Erythroblast (primary cell): ENCODE measurements around the gene SMARCAL1.

Source experiments
- DNase-seq, 2 experiments: peaks; one replicate each; lab custom pipeline; 2025; lab: John Stamatoyannopoulos, UW
- GATA1 ChIP-seq: IDR thresholded peaks from 2 replicates; pipeline ENCODE4 v1.6.1; 2011; ENCODE audit warnings: low read depth, mild to moderate bottlenecking, control low read depth, low read length, moderate library complexity
- POLR2A ChIP-seq: IDR thresholded peaks from 2 replicates; pipeline ENCODE4 v1.6.1; 2011; ENCODE audit warnings: mild to moderate bottlenecking, low read length

Gene SMARCAL1

DNA sequence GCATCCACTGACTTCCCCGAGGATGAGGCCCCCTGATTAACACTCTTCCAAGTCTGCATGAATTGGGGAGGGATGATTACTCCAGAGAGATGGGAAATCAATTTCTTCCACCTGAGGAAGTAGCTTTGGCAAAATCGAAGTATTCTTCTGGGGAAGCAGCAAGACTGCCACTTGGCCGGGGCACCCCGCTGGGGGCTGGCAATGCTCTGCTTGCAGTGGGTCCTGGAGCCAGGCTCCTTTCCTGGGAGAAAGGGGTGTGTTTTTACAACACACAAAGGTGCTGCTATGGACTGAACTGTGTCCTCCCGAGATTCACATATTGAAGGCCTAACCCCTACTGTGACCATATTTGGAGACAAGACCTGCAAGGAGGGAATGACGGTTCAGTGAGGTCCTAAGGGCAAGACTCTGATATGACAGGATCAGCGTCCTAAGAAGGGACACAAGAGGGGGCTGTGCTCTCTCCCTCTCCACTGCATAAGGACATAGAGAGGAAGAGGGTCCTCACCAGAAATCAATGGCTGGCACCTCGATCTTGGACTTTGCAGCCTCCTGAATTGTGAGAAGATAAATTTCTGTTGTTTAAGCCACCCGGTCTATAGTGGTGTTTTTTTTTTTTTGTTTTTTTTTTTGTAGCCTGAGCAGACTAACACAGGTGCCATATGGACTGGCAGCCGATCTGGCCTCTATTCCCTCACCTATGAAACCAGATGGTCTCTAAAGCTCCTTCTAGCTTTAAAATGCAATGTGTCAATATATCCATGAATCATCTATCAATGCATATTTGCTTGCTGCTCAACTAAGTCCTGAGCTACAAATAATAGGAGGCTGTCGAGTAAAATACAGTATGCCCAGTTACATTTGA lies 3.6 kb upstream of the SMARCAL1 start:
- peak in 1 of 2 experiments; percentile 4 for DNase-seq
- TF ChIP-seq POLR2A, result no peak
- TF ChIP-seq GATA1, result no peak

DNA sequence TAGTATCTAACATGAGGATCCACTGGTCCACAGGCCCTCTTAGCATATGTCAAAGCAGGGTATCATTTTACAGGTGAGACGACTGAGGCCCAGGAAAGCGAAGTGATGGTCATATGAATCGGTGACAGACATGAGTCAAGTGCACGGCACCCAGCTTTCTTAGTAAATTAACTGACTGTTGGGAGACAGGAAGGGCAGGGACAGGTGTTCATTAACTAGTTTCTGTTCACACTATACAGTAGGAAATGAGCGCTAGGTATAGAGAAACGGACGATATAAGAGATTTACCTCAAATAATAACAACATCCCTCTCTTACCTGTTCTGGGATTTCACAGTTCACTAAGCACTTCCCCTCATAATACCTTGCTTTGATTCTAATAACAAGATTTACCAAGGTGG lies 1.7 kb upstream of the SMARCAL1 start:
- DNase-seq, result no peak
- TF ChIP-seq POLR2A, result no peak
- no peak for TF ChIP-seq GATA1

DNA sequence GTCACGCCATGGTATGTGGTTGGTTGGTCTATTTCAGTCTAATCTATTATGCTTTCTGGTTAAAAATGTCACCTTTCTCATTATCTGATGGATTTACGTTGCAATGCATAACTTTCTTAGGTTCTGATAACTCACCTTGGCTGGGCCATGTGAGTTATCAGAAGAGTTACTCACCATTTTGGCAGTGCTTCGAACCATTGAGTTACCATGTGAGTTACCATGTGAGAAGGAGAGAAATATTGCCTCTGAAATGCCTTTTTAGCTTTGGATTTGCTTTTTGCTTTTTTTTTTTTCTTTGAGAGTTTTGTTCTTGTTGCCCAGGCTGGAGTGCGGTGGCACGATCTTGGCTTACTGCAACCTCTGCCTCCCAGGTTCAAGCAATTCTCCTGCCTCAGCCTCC lies 1.6 kb downstream of the SMARCAL1 start:
- TF ChIP-seq GATA1 (no peak), POLR2A (no peak)
- peak in 1 of 2 experiments; percentile 28 for DNase-seq

DNA sequence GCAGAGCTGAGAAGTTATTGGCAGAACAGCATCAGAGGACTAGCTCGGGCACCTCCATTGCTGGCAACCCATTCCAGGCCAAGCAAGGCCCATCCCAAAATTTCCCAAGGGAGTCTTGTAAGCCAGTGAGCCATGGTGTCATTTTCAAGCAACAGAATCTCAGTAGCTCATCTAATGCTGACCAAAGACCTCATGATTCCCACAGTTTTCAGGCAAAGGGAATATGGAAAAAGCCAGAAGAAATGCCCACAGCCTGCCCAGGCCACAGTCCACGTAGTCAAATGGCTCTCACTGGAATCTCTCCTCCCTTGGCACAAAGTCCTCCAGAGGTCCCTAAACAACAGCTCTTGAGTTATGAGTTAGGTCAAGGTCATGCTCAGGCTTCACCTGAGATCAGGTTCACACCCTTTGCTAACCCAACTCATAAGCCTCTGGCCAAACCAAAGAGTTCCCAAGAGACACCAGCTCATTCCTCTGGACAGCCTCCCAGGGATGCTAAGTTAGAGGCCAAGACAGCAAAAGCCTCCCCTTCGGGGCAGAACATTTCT lies 2.6 kb downstream of the SMARCAL1 start:
- no peak for DNase-seq
- TF ChIP-seq POLR2A, result no peak
- TF ChIP-seq GATA1, result no peak

DNA sequence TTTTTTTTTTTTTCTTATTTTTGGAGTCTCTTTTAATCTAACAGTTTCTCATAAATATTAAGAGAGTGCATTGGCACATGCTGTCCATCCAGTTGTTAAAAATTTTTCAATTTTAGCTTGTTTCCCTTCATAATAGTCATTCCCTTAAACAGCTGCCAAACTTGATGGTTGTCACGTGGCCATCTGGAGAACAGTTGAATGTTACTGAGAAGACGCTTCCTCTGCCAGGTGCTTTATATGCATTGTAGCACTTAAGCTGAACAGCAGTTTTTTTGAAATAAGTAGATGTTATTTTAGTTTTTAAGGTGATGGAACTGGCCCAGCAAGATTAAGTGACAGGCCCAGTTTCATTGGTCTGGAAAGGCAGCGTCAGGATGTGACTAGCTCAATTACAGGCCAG lies 3.3 kb downstream of the SMARCAL1 start:
- DNase-seq, result no peak
- no peak for TF ChIP-seq POLR2A
- no peak for TF ChIP-seq GATA1

DNA sequence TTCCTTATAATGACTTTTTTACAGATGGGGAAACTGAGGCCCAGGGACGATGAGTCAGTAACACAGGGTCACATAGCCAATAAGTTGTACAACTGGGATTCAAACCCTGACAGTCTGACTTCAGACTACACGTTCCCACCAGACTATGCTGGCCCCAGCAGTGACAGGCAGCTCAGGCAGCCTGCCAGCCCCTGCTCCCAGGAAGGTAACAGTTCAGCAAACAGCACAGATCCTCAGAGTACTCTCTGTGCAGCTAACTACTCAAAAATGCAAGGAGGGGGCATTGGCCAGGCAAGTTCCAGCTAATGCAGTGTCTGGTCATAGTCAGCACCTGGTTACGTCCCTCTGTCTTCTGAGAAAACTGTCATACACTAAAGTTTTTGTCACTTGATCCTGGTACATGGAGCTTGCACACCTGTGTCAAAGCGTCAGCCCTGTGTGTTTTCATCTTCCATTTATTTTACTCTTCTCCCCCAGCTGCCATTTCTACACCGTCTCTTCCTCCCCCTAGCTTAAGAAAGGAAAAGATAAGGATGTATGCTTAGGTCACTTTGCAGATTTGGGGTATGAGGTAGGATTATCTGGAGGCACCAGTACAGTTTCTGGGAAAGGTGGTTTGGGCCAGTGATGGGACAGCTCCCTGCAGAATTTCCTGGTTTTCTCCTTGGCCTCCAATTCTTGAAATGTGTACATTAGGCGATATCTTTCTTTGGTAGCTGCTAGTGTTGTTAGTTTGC lies 4.5 kb downstream of the SMARCAL1 start:
- peak; percentile 52 to 70 for DNase-seq
- TF ChIP-seq POLR2A (no peak), GATA1 (no peak)

DNA sequence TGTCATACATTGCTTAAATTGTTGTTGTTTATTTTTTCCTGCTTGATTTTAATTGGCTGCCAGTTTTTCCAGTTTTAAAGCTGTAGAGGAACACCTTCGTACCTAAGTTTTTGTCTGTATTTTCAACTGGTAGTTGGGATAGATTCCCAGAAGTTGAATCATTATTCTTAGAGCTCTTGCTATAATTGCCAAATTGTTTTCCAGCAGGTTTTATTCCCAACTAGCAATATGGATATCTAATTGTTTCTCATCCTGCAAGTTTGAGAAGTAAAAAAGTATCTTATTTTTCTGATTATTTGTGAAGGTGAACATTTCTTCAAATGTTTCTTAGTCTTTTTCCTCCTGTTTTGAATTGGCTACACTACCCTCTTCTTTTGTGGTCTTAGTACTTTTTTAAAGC lies 6.7 kb downstream of the SMARCAL1 start:
- DNase-seq, result no peak

DNA sequence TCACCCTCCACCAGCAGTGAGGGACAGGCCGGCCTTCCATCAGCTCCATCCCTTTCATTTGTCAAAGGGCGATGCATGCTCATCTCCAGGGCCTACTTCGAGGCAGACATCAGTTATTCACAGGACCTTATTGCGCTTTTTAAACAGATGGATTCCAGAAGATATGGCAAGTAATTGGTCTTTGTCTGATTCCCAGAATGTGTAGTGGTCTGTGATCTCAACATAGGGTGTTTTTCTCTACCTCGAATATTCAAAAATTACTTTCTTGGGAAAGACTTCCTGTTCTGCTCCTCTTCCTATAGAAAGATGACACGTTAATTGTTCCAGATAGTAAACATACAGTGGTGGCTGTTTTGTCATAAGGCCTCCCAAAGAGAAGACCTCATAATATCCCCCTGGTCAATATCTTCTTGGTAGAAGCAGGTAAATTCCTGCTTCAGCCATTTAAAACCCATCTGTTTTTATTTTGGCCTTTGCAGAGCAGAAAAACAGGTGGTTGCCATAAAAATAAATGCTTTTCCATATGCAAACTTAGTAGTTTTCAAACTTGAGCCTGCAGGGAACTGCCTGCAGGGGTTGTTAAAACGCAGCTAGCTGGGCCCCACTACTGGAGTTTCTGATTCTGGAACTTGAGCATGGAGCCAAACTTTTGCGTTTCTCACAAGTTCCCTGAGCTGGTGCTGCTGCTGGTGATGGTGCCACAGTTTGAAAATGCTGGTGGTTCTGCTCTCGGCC lies 8.2 kb downstream of the SMARCAL1 start:
- TF ChIP-seq POLR2A (no peak), GATA1 (no peak)
- DNase-seq, result no peak

More for the DNA sequence above, 6.7 kb downstream of the SMARCAL1 start:
- TF ChIP-seq GATA1 (no peak), POLR2A (no peak)

DNA sequence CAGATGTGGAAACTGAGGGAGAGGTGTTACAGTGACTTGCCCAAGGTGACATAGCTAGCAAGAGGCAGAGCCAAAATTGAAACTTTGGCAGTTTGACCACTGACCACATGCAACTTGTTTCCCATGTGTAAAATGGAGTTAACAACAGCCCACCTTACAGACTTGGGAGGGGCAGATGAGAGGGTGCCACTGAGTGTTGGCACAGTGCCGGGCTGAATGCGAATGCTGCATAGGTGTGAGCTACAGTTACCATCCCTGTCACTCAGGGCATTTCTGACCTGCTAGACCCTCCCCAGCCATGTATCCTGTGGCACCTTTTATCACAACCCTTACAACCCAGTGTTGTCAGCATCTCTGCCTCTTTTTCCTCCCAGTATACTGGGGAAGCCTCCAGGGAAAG lies 10.8 kb downstream of the SMARCAL1 start:
- no peak for DNase-seq
- TF ChIP-seq POLR2A (no peak), GATA1 (no peak)

DNA sequence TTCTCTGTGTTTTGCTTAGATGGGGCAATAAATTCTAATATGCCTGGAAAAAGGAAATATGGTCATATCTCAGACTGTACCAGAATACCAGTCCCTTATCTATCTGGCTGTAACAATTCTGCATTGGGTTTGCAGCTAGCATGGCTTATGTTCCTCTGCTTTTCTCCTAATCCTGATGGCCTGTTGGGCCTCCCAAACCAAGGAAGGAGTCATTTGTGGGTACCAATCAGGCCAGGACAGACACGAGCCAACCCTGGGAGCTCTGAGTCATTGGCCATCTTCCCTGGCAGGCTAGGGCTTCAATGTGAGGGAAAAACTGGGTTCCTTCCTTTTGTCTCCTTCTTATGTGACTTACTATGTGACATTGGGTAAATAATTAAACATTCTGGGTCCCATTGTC lies 12.0 kb downstream of the SMARCAL1 start:
- no peak for DNase-seq
- TF ChIP-seq POLR2A, result no peak
- TF ChIP-seq GATA1, result no peak

DNA sequence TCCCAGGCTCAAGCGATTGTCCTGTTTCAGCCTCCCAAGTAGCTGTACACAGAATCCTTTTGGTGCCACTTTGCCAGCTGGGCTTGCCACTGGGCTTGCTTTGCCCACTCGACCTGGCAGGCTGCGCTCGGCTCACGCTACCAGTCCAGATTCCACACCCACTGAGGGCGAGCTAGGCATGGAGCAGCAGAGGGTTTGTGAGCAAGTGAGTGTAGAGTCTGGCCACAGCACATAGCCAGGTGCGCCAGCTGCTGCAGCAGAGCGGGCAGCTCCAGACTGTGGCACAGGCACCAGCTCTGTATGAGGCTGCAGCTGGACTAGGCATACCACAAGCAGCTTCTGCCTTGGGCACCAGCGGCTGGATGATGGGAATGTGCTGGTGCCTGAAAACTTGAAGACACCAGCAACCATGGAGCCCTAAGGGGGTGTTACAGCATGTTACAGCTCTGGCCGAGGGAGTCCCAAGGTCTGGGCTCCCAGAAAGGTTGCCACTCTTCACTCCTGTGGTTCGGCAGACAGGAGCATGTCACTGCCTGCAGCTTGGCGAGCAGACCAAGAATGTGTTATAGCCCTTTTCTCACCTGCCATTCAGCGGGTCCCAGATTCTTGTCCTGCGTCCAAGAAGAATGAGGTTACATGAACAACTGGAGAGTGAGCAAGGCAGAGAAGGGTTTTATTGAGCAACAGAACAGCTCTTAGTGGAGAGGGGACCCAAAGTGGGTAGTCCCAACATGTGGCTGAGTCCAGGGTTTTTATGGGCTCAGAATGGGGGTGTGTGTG lies 12.9 kb downstream of the SMARCAL1 start:
- no peak for TF ChIP-seq GATA1
- TF ChIP-seq POLR2A, result no peak
- DNase-seq, result peak in 1 of 2 experiments; percentile 5

DNA sequence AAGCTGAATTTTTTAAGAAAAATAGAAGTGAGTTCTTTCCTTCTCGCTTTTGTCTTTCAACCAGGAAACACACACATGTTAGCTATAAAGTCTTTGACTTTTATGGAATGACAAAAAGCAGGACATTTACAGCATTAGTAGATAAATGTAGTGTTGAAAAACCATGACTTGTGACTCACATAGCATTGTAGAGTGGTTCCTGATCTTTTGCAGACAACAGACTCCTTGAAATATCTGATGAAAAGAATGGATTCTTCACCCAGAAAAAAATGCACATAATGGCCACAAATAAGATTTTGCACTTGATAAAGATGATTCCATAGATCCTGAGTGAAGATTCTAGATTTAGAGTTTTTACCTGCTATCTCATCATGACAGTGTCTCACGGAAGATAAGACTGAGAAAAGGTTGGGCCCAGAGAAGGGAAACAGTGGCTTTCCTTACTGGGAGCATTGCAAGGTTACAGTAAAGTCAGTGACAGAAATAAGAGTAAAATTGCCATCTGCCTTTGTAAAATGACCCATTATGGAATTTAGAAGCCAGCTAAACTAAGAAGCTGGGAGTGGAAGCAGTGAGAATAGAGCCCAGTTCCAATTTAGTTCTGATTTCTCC lies 14.0 kb downstream of the SMARCAL1 start:
- TF ChIP-seq POLR2A (no peak), GATA1 (no peak)
- no peak for DNase-seq
